Measurements from ENCODE around the gene P3H1.

GRCh38 chr1:42736152-42736551, 30.7 kb downstream of the P3H1 start:
- TF ChIP-seq CTCF (tag by site-specific recombination; IDR thresholded peaks at IDR 0.05) (peak; percentile 63), ZBTB1 (tag by site-specific recombination; IDR thresholded peaks at IDR 0.05) (no peak), HOXA7 (CRISPR knock-in tag; IDR thresholded peaks at IDR 0.05; ENCODE audit: borderline replicate concordance) (no peak), ZNF449 (tag by site-specific recombination; IDR thresholded peaks at IDR 0.05) (no peak), WT1 (tag by site-specific recombination; IDR thresholded peaks at IDR 0.05) (no peak), ZNF274 (IDR thresholded peaks at IDR 0.05; ENCODE audit: low read length) (no peak), ZNF274 (tag by site-specific recombination; IDR thresholded peaks at IDR 0.05; ENCODE audit: borderline replicate concordance) (no peak), ZNF600 (tag by site-specific recombination; IDR thresholded peaks at IDR 0.05) (no peak), ZFP37 (tag by site-specific recombination; IDR thresholded peaks at IDR 0.05) (no peak), ZNF639 (tag by site-specific recombination; IDR thresholded peaks at IDR 0.05) (no peak), ZNF785 (tag by site-specific recombination; IDR thresholded peaks at IDR 0.05) (no peak)
